ENCODE data around the gene ADD3. TPM values are rescaled to one million over a fixed set of nuclear protein-coding genes. Genes with fewer than 3 reads are reported as not detected.
A peak's percentile ranks its signal among the peaks of the same experiment; 100 is the strongest.

ADD3 gene
- polyA plus RNA-seq (2013, experiment 1 of 2), result 54.8 TPM
- polyA plus RNA-seq (2013, experiment 2 of 2), result 75.1 TPM

GRCh38 chr10:110007701-110008517, at the start of gene ADD3:
ADD3 (plus strand) TSS chr10:110007984; CDS start chr10:110100654, 92,670 bp downstream.
- Histone ChIP-seq H3K4me3 (ENCODE audit: low read length) (peak within 1 kb of the TSS; percentile 89), H3K27me3 (ENCODE audit: insufficient read depth, low read length) (peaks cover 8% of the 10 kb centered on the region), H3K9me3 (ENCODE audit: insufficient read depth, low read depth, low read length) (no peaks in the 10 kb centered on the region), H3K9ac (ENCODE audit: low read depth, low read length) (peak within 1 kb of the TSS; percentile 90), H3K36me3 (ENCODE audit: insufficient read depth, low read length) (no peaks in the 10 kb centered on the region), H3K4me1 (ENCODE audit: insufficient read depth, low read length) (peaks cover 71% of the 10 kb centered on the region), H3K27ac (ENCODE audit: low read depth, low read length) (peak within 1 kb of the TSS; percentile 95)
- WGBS, result under 1% methylated on average over 83 of the region's 83 CpGs

- Histone ChIP-seq H3K4me1 (ENCODE audit: insufficient read depth, low read length) (peaks cover 23% of the 10 kb centered on the region), H3K9ac (ENCODE audit: low read depth, low read length) (no peak overlapping the region), H3K4me3 (ENCODE audit: low read length) (no peak overlapping the region), H3K36me3 (ENCODE audit: insufficient read depth, low read length) (no peaks in the 10 kb centered on the region), H3K27me3 (ENCODE audit: insufficient read depth, low read length) (no peaks in the 10 kb centered on the region), H3K27ac (ENCODE audit: low read depth, low read length) (no peak overlapping the region), H3K9me3 (ENCODE audit: insufficient read depth, low read depth, low read length) (no peaks in the 10 kb centered on the region)
- WGBS, result 93% methylated on average over 2 of the region's 2 CpGs
Observed at GRCh38 chr10:109958059-109958458, 49.7 kb upstream of the ADD3 start.

GRCh38 chr10:109959259-109960145, 48.3 kb upstream of the ADD3 start:
- 97% methylated on average over 7 of the region's 8 CpGs for WGBS
- Histone ChIP-seq H3K4me3 (ENCODE audit: low read length) (no peak overlapping the region), H3K27ac (ENCODE audit: low read depth, low read length) (no peak overlapping the region), H3K9ac (ENCODE audit: low read depth, low read length) (no peak overlapping the region), H3K27me3 (ENCODE audit: insufficient read depth, low read length) (no peaks in the 10 kb centered on the region), H3K9me3 (ENCODE audit: insufficient read depth, low read depth, low read length) (no peaks in the 10 kb centered on the region), H3K4me1 (ENCODE audit: insufficient read depth, low read length) (peaks cover 23% of the 10 kb centered on the region), H3K36me3 (ENCODE audit: insufficient read depth, low read length) (no peaks in the 10 kb centered on the region)

- 82% methylated on average over 2 of the region's 2 CpGs for WGBS
- Histone ChIP-seq H3K27ac (ENCODE audit: low read depth, low read length) (no peak overlapping the region), H3K27me3 (ENCODE audit: insufficient read depth, low read length) (no peaks in the 10 kb centered on the region)
Observed at GRCh38 chr10:109960682-109961081, 47.1 kb upstream of the ADD3 start.

GRCh38 chr10:109961174-109962001, 46.4 kb upstream of the ADD3 start:
- no peaks in the 10 kb centered on the region for H3K27me3 ChIP-seq (ENCODE audit: insufficient read depth, low read length)
- H3K9ac ChIP-seq (ENCODE audit: low read depth, low read length), result peak overlapping the region; percentile 42; the same call in 1 of the 2 replicates
- no peaks in the 10 kb centered on the region for H3K36me3 ChIP-seq (ENCODE audit: insufficient read depth, low read length)
- no peaks in the 10 kb centered on the region for H3K9me3 ChIP-seq (ENCODE audit: insufficient read depth, low read depth, low read length)
- H3K4me1 ChIP-seq (ENCODE audit: insufficient read depth, low read length), result peaks cover 23% of the 10 kb centered on the region
- 62% methylated on average over 4 of the region's 5 CpGs for WGBS
- peak overlapping the region; percentile 3; the same call in 1 of the 2 replicates for H3K27ac ChIP-seq (ENCODE audit: low read depth, low read length)
- H3K4me3 ChIP-seq (ENCODE audit: low read length), result no peak overlapping the region

More at GRCh38 chr10:109960682-109961081, 47.1 kb upstream of the ADD3 start:
- Histone ChIP-seq H3K4me1 (ENCODE audit: insufficient read depth, low read length) (peaks cover 23% of the 10 kb centered on the region), H3K4me3 (ENCODE audit: low read length) (no peak overlapping the region), H3K9me3 (ENCODE audit: insufficient read depth, low read depth, low read length) (no peaks in the 10 kb centered on the region), H3K36me3 (ENCODE audit: insufficient read depth, low read length) (no peaks in the 10 kb centered on the region), H3K9ac (ENCODE audit: low read depth, low read length) (no peak overlapping the region)

GRCh38 chr10:109962247-109962646, 45.5 kb upstream of the ADD3 start:
- Histone ChIP-seq H3K4me1 (ENCODE audit: insufficient read depth, low read length) (peaks cover 32% of the 10 kb centered on the region), H3K27me3 (ENCODE audit: insufficient read depth, low read length) (no peaks in the 10 kb centered on the region), H3K9ac (ENCODE audit: low read depth, low read length) (no peak overlapping the region), H3K36me3 (ENCODE audit: insufficient read depth, low read length) (no peaks in the 10 kb centered on the region), H3K27ac (ENCODE audit: low read depth, low read length) (no peak overlapping the region; the same call in 1 of the 2 replicates), H3K9me3 (ENCODE audit: insufficient read depth, low read depth, low read length) (no peaks in the 10 kb centered on the region), H3K4me3 (ENCODE audit: low read length) (no peak overlapping the region)
- no CpG with 5 or more reads among the region's 1 CpG for WGBS

GRCh38 chr10:109963439-109963838, 44.3 kb upstream of the ADD3 start:
- Histone ChIP-seq H3K36me3 (ENCODE audit: insufficient read depth, low read length) (no peaks in the 10 kb centered on the region), H3K27me3 (ENCODE audit: insufficient read depth, low read length) (no peaks in the 10 kb centered on the region), H3K27ac (ENCODE audit: low read depth, low read length) (no peak overlapping the region), H3K4me3 (ENCODE audit: low read length) (no peak overlapping the region), H3K9ac (ENCODE audit: low read depth, low read length) (no peak overlapping the region), H3K4me1 (ENCODE audit: insufficient read depth, low read length) (peaks cover 40% of the 10 kb centered on the region), H3K9me3 (ENCODE audit: insufficient read depth, low read depth, low read length) (no peaks in the 10 kb centered on the region)
- WGBS, result 94% methylated on average over 5 of the region's 5 CpGs

- Histone ChIP-seq H3K9me3 (ENCODE audit: insufficient read depth, low read depth, low read length) (no peaks in the 10 kb centered on the region), H3K27me3 (ENCODE audit: insufficient read depth, low read length) (no peaks in the 10 kb centered on the region), H3K9ac (ENCODE audit: low read depth, low read length) (no peak overlapping the region), H3K36me3 (ENCODE audit: insufficient read depth, low read length) (no peaks in the 10 kb centered on the region), H3K4me1 (ENCODE audit: insufficient read depth, low read length) (peaks cover 40% of the 10 kb centered on the region), H3K27ac (ENCODE audit: low read depth, low read length) (no peak overlapping the region), H3K4me3 (ENCODE audit: low read length) (no peak overlapping the region)
- whole genome bisulfite sequencing, result 95% methylated on average over 10 of the region's 10 CpGs
Observed at GRCh38 chr10:109964318-109964717, 43.5 kb upstream of the ADD3 start.

- Histone ChIP-seq H3K9ac (ENCODE audit: low read depth, low read length) (no peak overlapping the region), H3K9me3 (ENCODE audit: insufficient read depth, low read depth, low read length) (no peaks in the 10 kb centered on the region), H3K4me3 (ENCODE audit: low read length) (no peak overlapping the region), H3K4me1 (ENCODE audit: insufficient read depth, low read length) (peaks cover 23% of the 10 kb centered on the region), H3K27ac (ENCODE audit: low read depth, low read length) (no peak overlapping the region), H3K27me3 (ENCODE audit: insufficient read depth, low read length) (no peaks in the 10 kb centered on the region), H3K36me3 (ENCODE audit: insufficient read depth, low read length) (no peaks in the 10 kb centered on the region)
- WGBS, result 80% methylated on average over 8 of the region's 9 CpGs
Observed at GRCh38 chr10:109966961-109967738, 40.6 kb upstream of the ADD3 start.

- Histone ChIP-seq H3K27ac (ENCODE audit: low read depth, low read length) (no peak overlapping the region), H3K9me3 (ENCODE audit: insufficient read depth, low read depth, low read length) (no peaks in the 10 kb centered on the region), H3K4me3 (ENCODE audit: low read length) (no peak overlapping the region), H3K27me3 (ENCODE audit: insufficient read depth, low read length) (no peaks in the 10 kb centered on the region), H3K4me1 (ENCODE audit: insufficient read depth, low read length) (peaks cover 17% of the 10 kb centered on the region), H3K9ac (ENCODE audit: low read depth, low read length) (no peak overlapping the region), H3K36me3 (ENCODE audit: insufficient read depth, low read length) (no peaks in the 10 kb centered on the region)
Observed at GRCh38 chr10:109967739-109968088, 40.1 kb upstream of the ADD3 start.
